IMR-90 (cell line): Measurements from ENCODE around the gene OLAH. TPM values are rescaled to one million over a fixed set of nuclear protein-coding genes. Genes with fewer than 3 reads are reported as not detected.

ENCODE experiments used
- ATAC-seq: fragments of 200-7000 bp; cut with Tn5 transposase; 2 replicates; pipeline ENCODE4 v1.9.1; 2020; ENCODE audit warnings: low read depth, mild to moderate bottlenecking, moderate library complexity
- BruUV-seq: library from RNA; stranded (reverse); fragments of 400-500 nt; replicated peaks from 2 replicates; lab custom pipeline; 2021; lab: Mats Ljungman, UMichigan
- CTCF ChIA-PET: fragments of 300-600 bp; formaldehyde crosslinking; extraction: SDS; loops from one replicate; lab custom pipeline; 2021; ENCODE audit warnings: antibody characterized with exemption; lab: Yijun Ruan, JAX
- POLR2A ChIA-PET: fragments of 300-600 bp; sonication (Branson Sonifier 250); formaldehyde crosslinking; loops from one replicate; lab custom pipeline; 2022; ENCODE audit warnings: antibody characterized with exemption; ENCODE audit not compliant: unreplicated experiment; lab: Charles Lee
- DNase-seq: peaks from one replicate; pipeline ENCODE4 v3.0.0; 2013
- H2AFZ ChIP-seq: replicated peaks from 2 replicates; pipeline ENCODE3; 2013; ENCODE audit warnings: low read length, mild to moderate bottlenecking; ENCODE audit not compliant: poor library complexity
- H2AK5ac ChIP-seq: 2 replicates; pipeline ENCODE4 v1.6.1; 2013; ENCODE audit warnings: low read depth, low read length, inconsistent platforms
- H2AK9ac ChIP-seq: replicated peaks from 2 replicates; pipeline ENCODE3; 2013; ENCODE audit warnings: mild to moderate bottlenecking, low read depth, low read length, moderate library complexity; ENCODE audit not compliant: poor library complexity
- H2BK120ac ChIP-seq: 2 replicates; pipeline ENCODE4 v1.6.1; 2013; ENCODE audit warnings: low read depth, low read length, inconsistent platforms
- H2BK15ac ChIP-seq: 3 replicates; pipeline ENCODE4 v1.6.1; 2013; ENCODE audit warnings: low read depth, low read length, inconsistent platforms
- H2BK20ac ChIP-seq: 2 replicates; pipeline ENCODE4 v1.6.1; 2013; ENCODE audit warnings: low read depth, mild to moderate bottlenecking, inconsistent platforms, low read length, moderate library complexity
- H2BK5ac ChIP-seq: 2 replicates; pipeline ENCODE4 v1.6.1; 2013; ENCODE audit warnings: mild to moderate bottlenecking, low read depth, low read length, inconsistent platforms; ENCODE audit not compliant: poor library complexity, severe bottlenecking
- H3K14ac ChIP-seq: replicated peaks from 2 replicates; pipeline ENCODE4 v1.6.1; 2013; ENCODE audit warnings: low read depth, low read length, inconsistent platforms
- H3K18ac ChIP-seq: 2 replicates; pipeline ENCODE4 v1.6.1; 2013; ENCODE audit warnings: low read depth, low read length, control low read depth
- H3K23ac ChIP-seq: 2 replicates; pipeline ENCODE4 v1.6.1; 2013; ENCODE audit warnings: low read depth, low read length, inconsistent platforms
- H3K27ac ChIP-seq: 2 replicates; pipeline ENCODE4 v1.5.1; 2013; ENCODE audit warnings: mild to moderate bottlenecking, control low read depth, low read length; ENCODE audit not compliant: insufficient read depth
- H3K27me3 ChIP-seq: 2 replicates; pipeline ENCODE4 v1.6.1; 2013; ENCODE audit warnings: low read length; ENCODE audit not compliant: control insufficient read depth, insufficient read depth
- H3K36me3 ChIP-seq: 2 replicates; pipeline ENCODE4 v1.6.1; 2013; ENCODE audit warnings: low read length, mixed read lengths; ENCODE audit not compliant: control insufficient read depth, insufficient read depth
- H3K4ac ChIP-seq: 2 replicates; pipeline ENCODE4 v1.6.1; 2013; ENCODE audit warnings: low read depth, low read length, inconsistent platforms
- H3K4me1 ChIP-seq: 2 replicates; pipeline ENCODE4 v1.6.1; 2013; ENCODE audit warnings: low read length, mixed read lengths; ENCODE audit not compliant: control insufficient read depth, insufficient read depth
- H3K4me2 ChIP-seq: 2 replicates; pipeline ENCODE4 v1.6.1; 2013; ENCODE audit warnings: low read depth, mild to moderate bottlenecking, control low read depth, low read length, moderate library complexity
- H3K4me3 ChIP-seq: 2 replicates; pipeline ENCODE4 v1.5.1; 2013; ENCODE audit warnings: low read depth, mild to moderate bottlenecking, control low read depth, low read length, moderate library complexity; ENCODE audit not compliant: insufficient read depth
- H3K56ac ChIP-seq: 2 replicates; pipeline ENCODE4 v1.6.1; 2013; ENCODE audit warnings: low read length, inconsistent platforms; ENCODE audit not compliant: insufficient read depth; ENCODE audit errors: extremely low read depth
- H3K79me1 ChIP-seq, 2 experiments: 2 replicates each; pipeline ENCODE4 v1.6.1; 2013; ENCODE audit warnings: low read length in 2 of 2, inconsistent platforms in 1 of 2, low read depth in 1 of 2
- H3K9ac ChIP-seq: 2 replicates; pipeline ENCODE4 v1.6.1; 2013; ENCODE audit warnings: low read depth, low read length, control low read depth
- H3K9me1 ChIP-seq: 2 replicates; pipeline ENCODE4 v1.6.1; 2013; ENCODE audit warnings: low read length, inconsistent platforms; ENCODE audit not compliant: insufficient read depth
- H3K9me3 ChIP-seq: 2 replicates; pipeline ENCODE4 v1.6.1; 2013; ENCODE audit warnings: low read length; ENCODE audit not compliant: control insufficient read depth, insufficient read depth
- H4K20me1 ChIP-seq: 2 replicates; pipeline ENCODE4 v1.6.1; 2013; ENCODE audit warnings: low read length, inconsistent platforms; ENCODE audit not compliant: insufficient read depth
- H4K5ac ChIP-seq: 2 replicates; pipeline ENCODE4 v1.6.1; 2013; ENCODE audit warnings: mild to moderate bottlenecking, low read depth, low read length, control low read depth
- H4K8ac ChIP-seq, 2 experiments: 2 replicates each; pipeline ENCODE4 v1.6.1; 2013; ENCODE audit warnings: low read depth in 2 of 2, low read length in 2 of 2, control low read depth in 1 of 2, inconsistent platforms in 1 of 2
- H4K91ac ChIP-seq: 2 replicates; pipeline ENCODE4 v1.6.1; 2013; ENCODE audit warnings: low read depth, low read length, inconsistent platforms; ENCODE audit not compliant: insufficient read depth
- BHLHE40 ChIP-seq: fragments of 150-350 bp; IDR thresholded peaks from 2 replicates; pipeline ENCODE4 v1.6.1; 2016; ENCODE audit warnings: mild to moderate bottlenecking, low read depth, low read length
- CEBPB ChIP-seq: IDR thresholded peaks from 2 replicates; pipeline ENCODE4 v1.6.1; 2012; ENCODE audit warnings: low read depth, low read length, improper control_type of control experiment
- FOS ChIP-seq: fragments of 150-350 bp; IDR thresholded peaks from 2 replicates; pipeline ENCODE4 v1.6.1; 2016; ENCODE audit warnings: low read depth, low read length
- MAZ ChIP-seq: IDR thresholded peaks from 2 replicates; pipeline ENCODE4 v1.6.1; 2012; ENCODE audit warnings: low read depth, mild to moderate bottlenecking, low read length, improper control_type of control experiment, moderate library complexity, borderline replicate concordance
- MXI1 ChIP-seq: IDR thresholded peaks from 2 replicates; pipeline ENCODE4 v1.6.1; 2012; ENCODE audit warnings: low read depth, mild to moderate bottlenecking, low read length, moderate library complexity, borderline replicate concordance
- NFE2L2 ChIP-seq: fragments of 150-350 bp; IDR thresholded peaks from 2 replicates; pipeline ENCODE4 v1.6.1; 2016; ENCODE audit warnings: low read depth, mild to moderate bottlenecking, low read length
- POLR2A ChIP-seq: IDR thresholded peaks from 2 replicates; pipeline ENCODE4 v1.6.1; 2012; ENCODE audit warnings: mild to moderate bottlenecking, low read depth, low read length
- RAD21 ChIP-seq: IDR thresholded peaks from 2 replicates; pipeline ENCODE4 v1.6.1; 2012; ENCODE audit warnings: low read length, improper control_type of control experiment
- RCOR1 ChIP-seq: IDR thresholded peaks from 2 replicates; pipeline ENCODE4 v1.6.1; 2012; ENCODE audit warnings: mild to moderate bottlenecking, low read length, improper control_type of control experiment; ENCODE audit not compliant: insufficient replicate concordance
- RFX5 ChIP-seq: IDR thresholded peaks from 2 replicates; pipeline ENCODE4 v1.8.0; 2012; ENCODE audit warnings: low read depth, mild to moderate bottlenecking, low read length, moderate library complexity
- SMC3 ChIP-seq: fragments of 150-350 bp; IDR thresholded peaks from 2 replicates; pipeline ENCODE4 v1.6.1; 2016; ENCODE audit warnings: low read depth, mild to moderate bottlenecking, antibody characterized with exemption, low read length, moderate library complexity
- WGBS, 2 experiments: methylation state at CpG; one replicate each; pipeline versions ENCODE4 v1.1.5 to v1.1.7; 2013; ENCODE audit warnings: missing lambda C conversion rate in 2 of 2; ENCODE audit not compliant: insufficient read length in 1 of 2; ENCODE audit errors: extremely low coverage in 2 of 2; 5-methylcytosine and 5-hydroxymethylcytosine counted together
- dilution Hi-C: fragments of 300-500 bp; cut with HindIII; formaldehyde crosslinking; loops from one replicate; pipeline ENCODE4 v1.14.3; 2018; ENCODE audit warnings: low sequenced_read_pairs; ENCODE audit not compliant: unreplicated experiment
- in situ Hi-C: fragments of 300-500 bp; cut with MboI; formaldehyde crosslinking; loops from 3 replicates; pipeline ENCODE4 v1.14.3; 2019; ENCODE audit warnings: low sequenced_read_pairs, inconsistent platforms, mixed read lengths
- intact Hi-C: fragments of 100-400 bp; cut with micrococcal nuclease; formaldehyde crosslinking; loops from 2 replicates; pipeline ENCODE4 v1.10.0; 2022
- polyA plus RNA-seq, 3 experiments: library from polyadenylated mRNA; depleted of rRNA; stranded (reverse); fragments of >200 nt; gene quantifications; 2 replicates each; pipeline ENCODE4 v1.2.3, GENCODE V29; 2012; ENCODE audit warnings: low replicate concordance in 1 of 3
- total RNA-seq: library from RNA; depleted of rRNA; stranded (reverse); fragments of >200 nt; gene quantifications from 2 replicates; pipeline ENCODE4 v1.2.3, GENCODE V29; 2012
- TF ChIP-seq, protein P1 (sequence below): conservative IDR thresholded peaks from 2 replicates; pipeline ENCODE4 v1.5.1; 2012; ENCODE audit warnings: mild to moderate bottlenecking, low read depth, low read length, improper control_type of control experiment
- TF ChIP-seq, protein P2 (sequence below): fragments of 150-350 bp; IDR thresholded peaks from 2 replicates; pipeline ENCODE4 v1.6.1; 2017; ENCODE audit warnings: mild to moderate bottlenecking, antibody characterized with exemption, low read length, low read depth

OLAH gene
- total and polyA plus RNA-seq, 2 of the 4 experiments (the other 2 are of a cell fraction) = not detected

DNA sequence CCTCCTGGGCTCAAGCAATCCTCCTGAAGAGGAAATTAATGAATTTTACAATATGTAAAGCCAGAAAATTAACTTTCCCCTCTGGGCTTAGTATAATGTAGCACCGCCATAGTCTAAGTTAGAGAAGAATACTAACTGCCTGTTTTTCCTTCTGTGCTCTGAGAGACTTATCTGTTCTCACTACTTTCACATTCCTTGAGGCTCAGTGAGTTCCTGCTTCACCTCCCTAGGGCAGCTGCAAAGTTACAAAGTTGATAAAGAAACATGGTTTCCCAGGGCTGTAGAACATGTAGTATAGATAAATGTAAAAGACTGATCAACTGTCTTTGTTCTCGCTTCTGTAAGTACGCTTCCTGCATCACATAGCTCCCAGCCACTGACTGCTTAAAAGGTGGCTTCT, 16.0 kb upstream of the OLAH start:
- no peak overlapping the region for H3K4ac ChIP-seq
- no peaks in the 10 kb centered on the region for H3K36me3 ChIP-seq
- no peaks in the 10 kb centered on the region for H3K79me1 ChIP-seq
- BruUV-seq = no TSS peak
- H4K91ac ChIP-seq = no peak overlapping the region
- ATAC-seq (peak; percentile 56; the same call in 1 of the 2 replicates), DNase-seq (no peak)
- peaks cover 3% of the 10 kb centered on the region; the same call in 1 of the 2 replicates for H3K27me3 ChIP-seq
- no peak overlapping the region for H2BK5ac ChIP-seq
- no peak overlapping the region for H3K4me2 ChIP-seq
- no peak overlapping the region for H2AK9ac ChIP-seq
- no peak overlapping the region for H2BK15ac ChIP-seq
- no peak overlapping the region for H3K18ac ChIP-seq
- no peak overlapping the region for H3K27ac ChIP-seq
- CTCF ChIA-PET = interaction anchor here (0.6 kb wide), 1 partner anchor 30 kb away, joined by 3 read pairs; no protein-coding TSS in a partner anchor
- H3K56ac ChIP-seq = no peak overlapping the region
- H2AK5ac ChIP-seq = no peak overlapping the region
- dilution Hi-C loops (no loop called here), in situ Hi-C loops (no loop called here), intact Hi-C loops (no loop called here)
- no peak overlapping the region for H3K9ac ChIP-seq
- H3K9me3 ChIP-seq = no peaks in the 10 kb centered on the region
- no peak for TF ChIP-seq SMC3
- no peak for TF ChIP-seq RCOR1
- TF ChIP-seq NFE2L2 = no peak
- TF ChIP-seq, protein P1, sequence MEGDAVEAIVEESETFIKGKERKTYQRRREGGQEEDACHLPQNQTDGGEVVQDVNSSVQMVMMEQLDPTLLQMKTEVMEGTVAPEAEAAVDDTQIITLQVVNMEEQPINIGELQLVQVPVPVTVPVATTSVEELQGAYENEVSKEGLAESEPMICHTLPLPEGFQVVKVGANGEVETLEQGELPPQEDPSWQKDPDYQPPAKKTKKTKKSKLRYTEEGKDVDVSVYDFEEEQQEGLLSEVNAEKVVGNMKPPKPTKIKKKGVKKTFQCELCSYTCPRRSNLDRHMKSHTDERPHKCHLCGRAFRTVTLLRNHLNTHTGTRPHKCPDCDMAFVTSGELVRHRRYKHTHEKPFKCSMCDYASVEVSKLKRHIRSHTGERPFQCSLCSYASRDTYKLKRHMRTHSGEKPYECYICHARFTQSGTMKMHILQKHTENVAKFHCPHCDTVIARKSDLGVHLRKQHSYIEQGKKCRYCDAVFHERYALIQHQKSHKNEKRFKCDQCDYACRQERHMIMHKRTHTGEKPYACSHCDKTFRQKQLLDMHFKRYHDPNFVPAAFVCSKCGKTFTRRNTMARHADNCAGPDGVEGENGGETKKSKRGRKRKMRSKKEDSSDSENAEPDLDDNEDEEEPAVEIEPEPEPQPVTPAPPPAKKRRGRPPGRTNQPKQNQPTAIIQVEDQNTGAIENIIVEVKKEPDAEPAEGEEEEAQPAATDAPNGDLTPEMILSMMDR = no peak
- TF ChIP-seq RFX5 = no peak
- TF ChIP-seq, protein P2, sequence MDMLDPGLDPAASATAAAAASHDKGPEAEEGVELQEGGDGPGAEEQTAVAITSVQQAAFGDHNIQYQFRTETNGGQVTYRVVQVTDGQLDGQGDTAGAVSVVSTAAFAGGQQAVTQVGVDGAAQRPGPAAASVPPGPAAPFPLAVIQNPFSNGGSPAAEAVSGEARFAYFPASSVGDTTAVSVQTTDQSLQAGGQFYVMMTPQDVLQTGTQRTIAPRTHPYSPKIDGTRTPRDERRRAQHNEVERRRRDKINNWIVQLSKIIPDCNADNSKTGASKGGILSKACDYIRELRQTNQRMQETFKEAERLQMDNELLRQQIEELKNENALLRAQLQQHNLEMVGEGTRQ = no peak
- no peak for TF ChIP-seq POLR2A
- no peak for TF ChIP-seq MXI1
- TF ChIP-seq FOS = no peak
- TF ChIP-seq CEBPB = no peak
- no peak for TF ChIP-seq MAZ
- no peak for TF ChIP-seq BHLHE40
- TF ChIP-seq RAD21 = no peak
- no peak overlapping the region for H3K14ac ChIP-seq
- no peaks in the 10 kb centered on the region for H3K9me1 ChIP-seq
- no peaks in the 10 kb centered on the region for H3K4me1 ChIP-seq
- H3K23ac ChIP-seq = no peak overlapping the region
- no peak overlapping the region for H2BK20ac ChIP-seq
- H4K20me1 ChIP-seq = no peaks in the 10 kb centered on the region
- WGBS, 2 experiments = 60% methylated on average over 1 of the region's 3 CpGs; no CpG with 5 or more reads in 1 of the 2 experiments
- H4K8ac ChIP-seq = no peak overlapping the region
- no peak overlapping the region for H3K4me3 ChIP-seq
- H2BK120ac ChIP-seq = no peak overlapping the region
- POLR2A ChIA-PET = no interaction called here
- H2AFZ ChIP-seq = no peak overlapping the region
- no peak overlapping the region for H4K5ac ChIP-seq
